Loucy (cell line): ENCODE measurements around the gene ORC4.

Experiments used
- EZH2phosphoT487 ChIP-seq: fragments of 200-600 bp; IDR thresholded peaks from 2 replicates; pipeline ENCODE4 v1.6.1; 2018; ENCODE audit warnings: antibody characterized with exemption, mild to moderate bottlenecking, moderate library complexity, borderline replicate concordance
- TF ChIP-seq, protein P1 (sequence below): fragments of 200-600 bp; sonication (generic); conservative IDR thresholded peaks from 2 replicates; pipeline ENCODE4 v1.5.1; 2014; ENCODE audit warnings: mild to moderate bottlenecking, antibody characterized with exemption, low read length

DNA sequence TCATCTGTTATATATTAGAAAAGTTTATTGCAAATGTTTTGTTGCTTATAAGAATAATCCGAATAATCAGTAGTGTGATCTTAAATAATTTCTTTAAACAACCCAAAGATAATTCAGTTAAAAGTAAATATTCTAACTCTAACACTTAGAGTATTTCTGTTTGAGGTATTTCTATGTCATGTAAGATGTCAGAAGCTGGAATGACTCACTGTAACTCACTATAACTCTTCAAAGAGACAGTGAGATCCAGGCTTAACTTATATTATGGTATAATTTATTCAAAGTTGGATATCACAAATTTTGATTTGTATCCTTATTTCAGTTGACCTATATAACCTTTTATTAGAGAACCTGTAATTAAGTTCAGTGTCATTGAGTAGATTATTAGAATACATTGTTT is 7.3 kb upstream of the ORC4 start:
- TF ChIP-seq, protein P1, sequence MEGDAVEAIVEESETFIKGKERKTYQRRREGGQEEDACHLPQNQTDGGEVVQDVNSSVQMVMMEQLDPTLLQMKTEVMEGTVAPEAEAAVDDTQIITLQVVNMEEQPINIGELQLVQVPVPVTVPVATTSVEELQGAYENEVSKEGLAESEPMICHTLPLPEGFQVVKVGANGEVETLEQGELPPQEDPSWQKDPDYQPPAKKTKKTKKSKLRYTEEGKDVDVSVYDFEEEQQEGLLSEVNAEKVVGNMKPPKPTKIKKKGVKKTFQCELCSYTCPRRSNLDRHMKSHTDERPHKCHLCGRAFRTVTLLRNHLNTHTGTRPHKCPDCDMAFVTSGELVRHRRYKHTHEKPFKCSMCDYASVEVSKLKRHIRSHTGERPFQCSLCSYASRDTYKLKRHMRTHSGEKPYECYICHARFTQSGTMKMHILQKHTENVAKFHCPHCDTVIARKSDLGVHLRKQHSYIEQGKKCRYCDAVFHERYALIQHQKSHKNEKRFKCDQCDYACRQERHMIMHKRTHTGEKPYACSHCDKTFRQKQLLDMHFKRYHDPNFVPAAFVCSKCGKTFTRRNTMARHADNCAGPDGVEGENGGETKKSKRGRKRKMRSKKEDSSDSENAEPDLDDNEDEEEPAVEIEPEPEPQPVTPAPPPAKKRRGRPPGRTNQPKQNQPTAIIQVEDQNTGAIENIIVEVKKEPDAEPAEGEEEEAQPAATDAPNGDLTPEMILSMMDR = no peak
- no peak for TF ChIP-seq EZH2phosphoT487
